Dedifferentiated amniotic fluid mesenchymal stem cell (primary cell): ENCODE data around the gene SLC38A9.

Experiments used
- DNase-seq: peaks from one replicate; pipeline ENCODE4 v3.0.0-alpha.2; 2016; ENCODE audit errors: extremely low spot score

Gene SLC38A9

DNA sequence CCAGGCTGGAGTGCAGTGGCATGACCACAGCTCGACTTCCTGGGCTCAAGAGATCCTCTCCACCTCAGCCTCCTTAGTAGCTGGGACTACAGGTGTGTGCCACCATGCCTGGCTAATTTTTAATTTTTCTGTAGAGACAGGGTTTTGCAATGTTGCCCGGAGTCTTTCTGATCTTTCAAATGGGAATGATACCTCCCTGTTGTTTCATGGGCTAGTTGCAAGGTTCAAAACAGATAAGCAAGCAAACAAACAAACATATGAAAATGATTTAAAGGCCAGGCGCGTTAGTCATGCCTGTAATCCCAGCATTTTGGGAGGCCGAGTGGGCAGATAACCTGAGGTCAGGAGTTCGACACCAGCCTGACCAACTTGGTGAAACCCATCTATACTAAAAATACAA lies 132.1 kb downstream of the SLC38A9 start:
- no peak for DNase-seq

DNA sequence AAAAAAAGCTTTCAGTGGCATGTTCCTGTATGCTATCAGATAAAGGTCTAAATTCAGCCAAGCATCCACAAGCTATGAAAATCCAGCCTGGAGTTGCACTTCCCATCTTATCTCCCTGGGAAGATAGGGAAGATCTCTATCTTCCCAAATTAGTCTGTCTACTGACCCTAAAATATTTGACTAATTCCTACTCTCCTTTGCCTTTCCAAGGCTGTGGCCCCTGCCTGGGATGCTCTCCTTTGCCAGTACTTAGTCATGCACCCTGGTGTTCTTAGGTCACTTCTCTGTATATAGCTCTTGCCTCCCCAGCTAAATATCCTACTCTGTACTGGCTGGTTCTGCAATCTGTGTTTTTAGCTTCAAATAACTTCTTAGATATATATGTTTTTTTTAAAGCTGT lies 133.4 kb downstream of the SLC38A9 start:
- DNase-seq = no peak

GRCh38 chr5:55577353-55578060 lies 134.6 kb downstream of the SLC38A9 start:
- DNase-seq = no peak

GRCh38 chr5:55576661-55577060 lies 135.5 kb downstream of the SLC38A9 start:
- no peak for DNase-seq
